HG03045 (cell line): Measurements from ENCODE around the gene INPP5K.
A peak's percentile ranks its signal among the peaks of the same experiment; 100 is the strongest.
"Not testable (repeated sequence)": the region's sequence is repeated elsewhere in the genome, so short reads cannot be mapped to it uniquely, and the experiment has no call there.

Experiments
- ATAC-seq: cut with Tn5 transposase; IDR thresholded peaks from one replicate; pipeline ENCODE4 v1.9.1; 2021; ENCODE audit warnings: mild to moderate bottlenecking, moderate library complexity; ENCODE audit not compliant: unreplicated experiment

Gene INPP5K

DNA sequence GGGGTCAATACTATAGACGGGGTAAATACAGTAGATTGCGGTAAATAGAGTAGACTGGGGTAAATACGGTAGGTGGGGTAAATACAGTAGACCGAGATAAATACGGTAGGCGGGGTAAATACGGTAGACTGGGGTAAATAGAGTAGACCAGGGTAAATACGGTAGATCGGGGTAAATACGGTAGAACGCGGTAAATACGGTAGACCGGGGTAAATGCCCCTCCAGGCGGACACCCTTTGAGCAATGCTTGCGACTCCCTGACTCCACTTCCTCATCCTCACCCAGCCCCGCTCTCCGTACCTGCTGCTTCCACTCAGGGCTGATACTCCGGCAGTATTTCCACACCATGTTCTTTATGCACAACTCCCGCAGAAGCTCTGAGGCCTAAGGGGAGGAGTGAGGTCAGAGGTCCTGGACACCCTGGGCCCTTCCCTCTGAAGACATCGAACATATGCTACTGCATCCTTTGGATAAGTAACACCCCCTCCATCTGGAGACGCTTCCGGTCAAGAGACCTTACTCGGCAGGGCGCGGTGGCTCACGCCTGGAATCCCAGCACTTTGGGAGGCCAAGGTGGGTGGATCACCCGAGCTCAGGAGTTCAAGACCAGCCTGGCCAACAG is 47.1 kb downstream of the INPP5K start:
- ATAC-seq: no peak

DNA sequence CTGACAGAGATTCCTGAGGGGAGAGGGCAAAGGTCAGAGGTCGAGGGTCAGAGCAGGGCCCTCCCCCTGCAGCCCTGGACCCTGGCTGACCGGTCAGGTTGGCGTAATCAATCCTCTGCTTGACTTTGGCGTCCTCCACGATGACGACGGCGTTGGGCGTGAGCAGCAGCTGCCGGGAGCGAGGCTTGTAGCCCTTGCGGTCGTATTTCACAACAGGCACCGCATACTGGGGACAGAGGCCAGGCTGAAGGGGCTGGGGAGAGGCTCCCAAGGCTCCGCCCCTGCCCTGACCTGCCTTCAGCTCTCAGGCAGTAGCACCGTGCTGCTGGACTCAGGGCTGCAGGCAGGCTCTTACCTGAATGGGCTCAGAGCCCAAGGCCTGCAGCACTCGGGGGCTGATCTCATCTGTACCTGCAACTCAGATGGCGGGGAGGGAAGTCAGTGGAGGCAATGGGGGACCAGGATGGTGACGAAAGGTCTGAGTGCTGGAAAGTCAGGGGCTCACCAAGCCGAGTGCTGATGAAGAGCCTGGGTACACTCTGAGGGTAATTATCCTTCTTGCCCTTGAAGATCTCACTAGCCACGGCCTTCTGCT is 48.4 kb downstream of the INPP5K start:
- ATAC-seq: no peak

DNA sequence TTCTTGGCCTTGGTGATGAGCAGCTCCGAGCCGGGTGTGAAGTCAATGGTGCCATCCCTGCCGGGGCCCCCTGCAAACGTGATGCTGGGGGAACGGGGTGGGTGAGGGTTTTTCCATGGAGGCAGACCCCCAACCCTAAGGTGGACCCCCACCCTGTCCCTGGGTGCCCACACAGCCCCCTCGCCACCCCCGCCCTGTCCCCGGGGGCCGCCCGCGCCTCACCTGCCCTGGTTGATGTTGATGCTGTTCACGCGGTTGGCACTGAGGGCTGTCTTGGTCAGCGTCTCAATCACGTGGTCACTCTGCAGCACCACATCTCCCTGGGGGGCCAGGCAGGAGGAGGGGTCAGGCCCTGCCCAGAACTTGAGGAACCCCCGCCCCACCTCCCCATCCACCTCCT is 49.2 kb downstream of the INPP5K start:
- ATAC-seq: no peak

DNA sequence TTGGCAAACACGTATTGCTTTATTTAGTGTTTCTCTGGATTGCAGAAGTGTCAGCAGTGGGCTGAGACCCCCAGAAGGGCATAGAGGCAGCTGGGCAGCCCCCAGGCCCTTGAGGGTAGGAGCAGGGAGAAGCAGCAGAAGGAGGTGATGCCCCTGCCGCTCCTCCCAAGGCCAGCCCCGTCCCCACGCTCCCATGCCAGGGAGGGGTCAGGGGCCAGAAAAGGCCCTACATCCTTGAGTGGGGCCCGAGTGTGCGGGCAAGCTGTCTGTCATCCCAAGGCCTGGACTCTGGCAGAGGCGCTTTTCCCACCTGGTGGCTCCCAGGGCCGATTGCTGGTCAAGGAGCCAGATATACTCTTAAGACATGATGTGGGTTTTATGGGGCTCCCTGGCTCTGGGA is 52.2 kb downstream of the INPP5K start:
- ATAC-seq: no peak

DNA sequence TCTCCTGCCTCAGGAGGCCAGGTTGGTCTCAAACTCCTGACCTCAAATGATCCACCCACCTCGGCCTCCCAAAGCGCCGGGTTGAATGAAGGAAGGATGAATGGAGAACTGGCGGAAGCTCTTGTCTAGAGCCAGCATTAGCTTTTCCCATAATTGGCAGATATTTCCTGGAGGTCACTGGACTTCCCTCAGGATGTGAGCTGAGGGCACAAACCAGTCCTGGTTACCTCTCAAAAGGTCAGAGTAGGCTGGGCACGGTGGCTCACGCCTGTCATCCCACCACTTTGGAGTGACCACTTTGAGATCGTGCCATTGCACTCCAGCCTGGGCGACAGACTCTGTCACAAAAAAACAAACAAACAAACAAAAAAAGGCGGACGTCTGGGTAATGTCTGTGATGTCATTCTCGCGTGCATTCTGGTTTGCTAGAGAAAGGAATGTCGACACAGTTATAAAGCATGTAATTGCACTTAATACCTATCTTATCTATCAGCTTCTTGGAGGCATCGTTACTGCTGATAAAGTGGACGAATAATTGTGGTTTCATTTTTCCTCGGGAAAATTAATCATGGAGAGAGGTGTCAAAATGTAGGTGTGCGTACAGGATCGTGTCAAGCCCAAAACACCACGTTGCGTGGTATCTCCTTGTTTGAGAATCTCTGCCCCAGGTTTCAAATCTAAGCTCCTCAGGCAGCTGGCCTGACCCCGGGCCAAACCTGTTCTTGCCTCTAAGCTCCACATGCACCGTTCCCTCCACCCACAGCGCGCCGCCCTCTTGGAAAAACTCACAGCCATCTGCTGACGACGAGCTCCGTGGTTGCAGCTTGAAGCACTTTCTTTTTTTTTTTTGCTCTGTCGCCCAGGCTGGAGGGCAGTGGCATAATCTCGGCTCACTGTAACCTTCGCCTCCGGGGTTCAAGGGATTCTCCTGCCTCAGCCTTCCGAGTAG is 54.0 kb downstream of the INPP5K start:
- no peak for ATAC-seq

DNA sequence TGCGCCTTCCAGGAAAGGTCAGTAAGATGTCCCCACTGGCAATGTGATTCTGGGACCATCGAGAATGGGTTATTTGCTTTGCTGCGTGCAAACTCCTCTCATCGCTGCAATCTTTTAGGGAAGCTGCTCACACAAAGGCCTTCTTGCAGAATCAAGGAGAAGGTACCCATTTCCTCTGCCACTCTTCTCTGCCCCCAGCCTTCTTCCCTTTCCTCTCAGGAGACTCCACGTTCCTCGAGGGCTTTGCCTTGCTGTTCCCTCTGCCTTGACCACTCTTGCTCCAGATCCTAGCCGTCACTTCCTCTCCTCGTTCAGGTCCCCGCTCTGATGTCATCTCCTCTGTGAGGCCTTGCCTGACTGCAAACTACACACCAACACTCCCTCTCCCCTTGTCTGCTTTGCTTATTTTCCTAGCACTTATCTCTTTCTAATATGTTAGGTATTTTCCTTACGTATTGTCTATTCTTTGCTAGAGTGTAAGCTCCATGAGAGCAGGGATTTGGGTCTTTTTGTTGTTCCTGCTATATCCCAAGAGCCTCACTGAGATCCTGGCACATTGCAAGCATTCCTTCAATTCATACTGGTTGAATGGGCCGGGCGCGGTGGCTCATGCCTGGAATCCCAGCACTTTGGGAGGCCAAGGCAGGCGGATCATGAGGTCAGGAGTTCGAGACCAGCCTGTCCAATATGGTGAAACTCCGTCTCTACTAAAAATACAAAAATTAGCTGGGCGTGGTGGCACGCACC is 55.0 kb downstream of the INPP5K start:
- no peak for ATAC-seq

DNA sequence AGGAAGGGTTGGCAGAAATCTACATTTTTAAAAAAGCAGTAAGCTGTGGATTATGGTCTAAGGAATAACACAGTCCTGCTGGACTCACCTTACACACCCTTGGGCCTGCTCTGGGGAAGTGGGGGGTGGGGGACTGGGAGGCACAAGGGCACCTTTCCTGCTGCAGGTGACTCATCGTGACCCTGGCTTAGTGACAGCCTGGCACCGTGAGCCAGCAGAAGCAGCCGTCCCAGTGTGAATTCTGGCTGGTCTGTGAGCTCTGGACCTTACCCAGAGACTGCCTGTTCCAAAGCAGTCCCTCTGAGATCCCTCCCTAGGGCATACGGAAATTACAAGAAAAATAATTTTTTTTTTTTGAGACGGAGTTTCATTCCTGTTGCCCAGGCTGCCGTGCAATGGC is 56.2 kb downstream of the INPP5K start:
- ATAC-seq: no peak

DNA sequence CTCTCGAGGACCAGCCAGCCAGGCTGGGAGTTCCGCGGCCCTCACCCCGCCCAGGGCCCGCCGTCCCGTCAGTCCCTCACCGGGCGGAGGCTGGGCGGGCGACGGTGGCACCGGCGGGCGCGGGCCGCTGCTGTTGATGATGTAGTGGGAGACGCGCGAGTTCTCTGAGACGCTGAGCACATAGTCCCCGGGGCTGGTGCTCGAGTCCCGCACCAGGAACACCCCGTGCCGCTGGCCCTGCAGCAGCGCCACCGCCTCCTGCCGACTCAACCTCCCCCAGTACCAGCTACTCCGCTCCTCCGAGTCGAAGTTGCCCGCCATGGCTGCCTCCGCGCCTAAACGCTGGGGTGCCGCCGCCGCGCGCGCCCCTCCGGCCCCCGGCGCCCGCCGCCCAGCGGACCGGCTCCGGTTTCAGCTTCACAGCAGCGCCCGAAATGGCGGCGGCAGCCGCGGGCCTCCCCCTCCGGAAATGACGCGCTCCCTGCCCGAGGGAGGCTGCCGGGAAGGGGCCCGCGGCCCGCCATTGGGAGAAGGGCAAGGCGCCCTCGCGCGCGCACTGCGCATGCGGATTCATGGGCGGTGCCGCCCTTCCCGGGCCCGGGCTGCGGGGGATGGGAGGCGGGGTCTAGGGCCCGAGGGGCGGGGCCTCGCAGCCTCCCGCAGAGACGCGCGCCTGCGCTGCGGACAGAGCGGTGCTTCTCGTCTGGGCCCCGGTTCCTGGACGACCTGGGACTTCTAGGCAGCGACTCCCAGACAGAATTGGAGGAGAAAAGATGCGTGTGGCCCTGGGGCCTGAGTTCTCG is 60.4 kb downstream of the INPP5K start, which contains the start of gene CRK:
TSS of gene CRK (minus strand) at position 436 of the 803 bp plus-strand sequence. CDS start at position 321, 115 bp downstream.
- ATAC-seq: peak; percentile 86

DNA sequence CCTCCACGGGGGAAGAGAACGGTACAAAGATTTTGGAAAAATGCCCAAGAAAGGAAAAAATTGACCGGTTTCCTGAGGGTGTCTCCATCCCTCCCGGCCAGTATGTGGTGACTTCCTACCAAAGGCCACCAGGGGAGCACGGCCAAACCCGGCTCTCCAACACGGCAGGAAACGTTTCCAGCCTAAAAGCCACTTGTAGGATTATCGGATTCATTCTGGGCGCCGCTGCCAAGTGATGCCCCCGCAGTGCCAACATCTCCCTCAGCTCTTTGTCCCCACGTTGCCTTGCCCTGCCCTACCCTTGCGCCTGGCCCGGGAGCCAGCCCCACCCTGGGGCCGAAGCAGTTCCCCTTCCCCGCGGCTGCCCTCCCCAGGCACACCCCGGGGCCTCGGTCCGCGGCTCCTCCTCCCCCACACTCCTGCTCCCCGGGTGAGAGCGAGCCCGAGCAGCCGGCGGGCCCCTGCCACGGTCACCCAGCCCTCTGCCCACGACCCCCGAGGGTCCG is 61.1 kb downstream of the INPP5K start:
- peak; percentile 13 for ATAC-seq

DNA sequence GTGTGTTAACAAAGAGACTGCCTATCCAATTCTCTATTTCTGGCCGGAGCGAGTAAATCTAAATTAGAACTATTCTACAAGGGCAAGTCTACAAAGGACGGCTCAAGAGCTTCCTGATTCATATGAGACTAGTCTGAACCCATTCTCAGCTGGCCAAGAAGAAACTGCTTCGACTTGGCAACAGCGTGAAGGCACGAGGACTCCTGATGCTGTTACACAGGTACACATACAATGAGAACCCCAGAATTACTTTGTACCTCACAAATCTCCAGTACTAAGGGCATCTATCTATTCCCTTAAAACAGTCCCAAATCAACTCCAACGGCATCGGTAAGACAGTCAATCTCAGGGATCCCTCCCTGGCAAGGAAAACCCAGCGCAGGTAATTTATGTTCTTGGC is 61.9 kb downstream of the INPP5K start:
- ATAC-seq: no peak

DNA sequence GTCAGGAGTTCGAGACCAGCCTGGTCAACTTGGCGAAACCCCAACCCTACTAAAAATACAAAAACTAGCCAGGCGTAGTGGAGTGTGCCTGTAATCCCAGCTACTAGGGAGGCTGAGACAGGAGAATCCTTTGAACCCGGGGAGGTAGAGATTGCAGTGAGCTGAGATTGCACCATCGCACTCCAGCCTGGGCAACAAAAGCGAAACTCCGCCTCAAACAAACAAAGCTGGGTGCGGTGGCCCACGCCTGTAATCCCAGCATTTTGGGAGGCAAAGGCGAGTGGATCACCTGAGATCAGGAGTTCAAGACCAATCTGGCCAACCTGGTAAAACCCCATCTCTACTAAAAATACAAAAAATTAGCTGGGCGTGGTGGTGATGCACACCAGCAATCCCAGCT is 62.7 kb downstream of the INPP5K start:
- not testable (repeated sequence) for ATAC-seq

DNA sequence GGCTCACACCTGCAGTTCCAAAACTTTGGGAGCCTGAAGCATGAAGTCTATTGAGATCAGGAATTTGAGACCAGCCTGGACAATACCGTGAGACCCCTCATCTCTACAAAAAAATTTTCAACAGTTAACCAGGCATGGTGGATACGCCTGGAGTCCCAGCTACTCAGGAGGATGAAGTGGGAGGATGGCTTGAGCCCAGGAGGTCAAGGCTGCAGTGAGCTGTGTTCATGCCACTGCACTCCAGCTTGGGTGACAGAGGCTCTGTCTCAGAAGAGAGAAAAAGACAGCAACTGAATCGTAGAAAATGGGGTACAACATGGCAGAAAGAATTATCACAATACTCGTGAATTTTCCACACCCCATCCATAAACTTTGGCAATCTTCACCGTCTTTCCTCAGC is 63.6 kb downstream of the INPP5K start:
- no peak for ATAC-seq

DNA sequence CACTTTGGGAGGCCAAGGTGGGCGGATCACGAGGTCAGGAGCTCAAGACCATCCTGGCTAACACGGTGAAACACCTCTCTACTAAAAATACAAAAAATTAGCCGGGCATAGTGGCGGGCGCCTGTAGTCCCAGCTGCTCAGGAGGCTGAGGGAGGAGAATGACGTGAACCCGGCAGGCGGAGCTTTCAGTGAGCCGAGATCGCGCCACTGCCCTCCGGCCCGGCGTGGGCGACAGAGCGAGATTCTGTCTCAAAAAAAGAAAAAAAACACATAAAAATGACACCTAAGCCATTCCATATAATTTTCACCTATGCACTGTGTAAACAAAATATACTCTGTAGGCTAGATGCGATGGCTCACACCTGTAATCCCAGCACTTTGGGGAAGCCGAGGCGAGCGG is 66.2 kb downstream of the INPP5K start:
- ATAC-seq: not testable (repeated sequence)

DNA sequence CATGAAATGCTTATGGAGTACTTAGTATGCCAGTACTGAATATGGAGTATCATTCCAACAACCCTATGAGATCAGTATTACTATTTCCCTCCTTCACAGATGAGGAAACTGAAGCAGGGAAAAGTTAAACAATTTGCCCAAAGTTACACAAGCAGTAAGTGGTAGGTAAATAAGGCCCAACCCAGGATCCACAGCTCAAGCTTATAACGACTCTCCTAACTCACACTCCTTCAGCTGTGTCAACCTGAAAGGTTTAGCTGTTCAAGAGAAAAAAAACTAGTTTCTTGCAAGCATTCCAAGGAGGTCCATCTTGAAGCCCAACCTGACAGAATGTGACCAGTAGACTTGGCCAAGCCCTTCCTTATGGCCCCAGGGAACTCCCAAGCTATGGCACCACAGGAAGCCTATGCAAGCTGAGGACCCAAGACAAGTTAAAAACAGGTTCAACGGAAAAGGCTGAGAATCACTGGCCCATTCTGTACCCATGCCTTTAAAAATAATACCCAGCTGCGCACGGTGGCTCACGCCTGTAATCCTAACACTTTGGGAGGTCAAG is 66.9 kb downstream of the INPP5K start:
- ATAC-seq: no peak

DNA sequence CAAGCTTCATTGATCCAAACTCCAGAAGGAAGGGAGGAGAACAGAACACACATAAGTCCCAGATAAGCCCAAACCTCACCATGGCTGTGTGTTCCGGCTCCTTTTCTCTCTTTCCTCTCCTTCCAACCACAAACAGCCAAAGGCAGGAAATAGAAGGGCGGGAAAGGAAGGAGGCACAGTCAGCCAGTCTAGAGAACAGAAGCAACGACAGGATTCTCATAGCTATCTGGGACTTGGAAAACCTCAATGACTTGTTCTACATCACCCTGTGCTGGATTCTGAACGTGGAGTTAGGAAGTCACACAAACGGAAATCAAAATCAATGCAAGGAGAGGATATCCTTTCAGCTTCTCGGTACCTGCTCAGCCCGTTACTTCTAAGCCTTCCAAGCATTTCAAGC is 69.4 kb downstream of the INPP5K start:
- ATAC-seq: no peak

DNA sequence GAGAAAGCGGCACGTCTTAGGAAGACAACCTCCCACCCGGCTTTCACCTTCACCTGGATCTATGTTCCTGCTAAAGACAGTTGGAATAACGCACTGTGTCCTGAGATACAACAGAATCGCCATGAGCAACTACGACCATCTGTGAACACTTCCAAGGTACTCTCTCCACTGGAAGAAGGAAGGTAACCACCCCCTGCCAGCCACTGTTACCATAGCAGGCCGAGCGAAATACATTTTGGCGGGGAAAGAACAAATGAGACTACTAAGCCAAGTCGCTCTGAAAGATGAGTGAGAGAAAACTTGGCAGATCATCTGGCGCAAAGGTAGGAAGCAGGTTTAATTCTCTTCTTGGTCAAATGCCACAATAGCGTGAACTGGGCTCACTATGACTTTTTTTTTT is 70.2 kb downstream of the INPP5K start:
- ATAC-seq: no peak

DNA sequence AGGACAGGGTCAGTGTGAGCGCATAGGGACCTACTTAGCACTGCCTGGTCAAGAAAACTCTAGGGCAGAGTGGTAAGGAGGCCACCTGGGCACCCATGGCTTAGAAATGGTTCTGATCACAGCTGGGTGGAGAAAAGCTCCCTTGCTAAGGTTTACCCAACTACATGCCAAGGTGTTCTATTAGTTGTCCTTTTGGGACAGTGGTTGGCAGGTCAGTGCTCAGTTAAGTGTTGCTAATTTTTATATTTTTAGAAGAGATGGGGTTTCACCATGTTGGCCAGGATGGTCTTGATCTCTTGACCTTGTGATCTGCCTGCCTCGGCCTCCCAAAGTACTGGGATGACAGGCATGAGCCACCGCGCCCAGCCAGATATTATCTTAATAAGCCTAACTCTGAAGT is 70.7 kb downstream of the INPP5K start:
- not testable (repeated sequence) for ATAC-seq
